Amniotic epithelial cell (primary cell): ENCODE data around the gene PET100.

Experiments used
- DNase-seq: peaks from one replicate; pipeline ENCODE4 v3.0.0-alpha.2; 2010; ENCODE audit warnings: low read depth

The PET100 gene

GRCh38 chr19:7612282-7613274, 17.0 kb upstream of the PET100 start:
- DNase-seq, result no peak

- no peak for DNase-seq
These were observed 14.5 kb upstream of the PET100 start for GRCh38 chr19:7614859-7615741.

GRCh38 chr19:7617172-7617571, 12.4 kb upstream of the PET100 start:
- DNase-seq, result no peak

- no peak for DNase-seq
These were observed 11.9 kb upstream of the PET100 start for GRCh38 chr19:7617735-7618134.

GRCh38 chr19:7618348-7618747, 11.2 kb upstream of the PET100 start:
- no peak for DNase-seq

GRCh38 chr19:7618771-7619510, 10.7 kb upstream of the PET100 start:
- no peak for DNase-seq

GRCh38 chr19:7619671-7620441, 9.7 kb upstream of the PET100 start:
- DNase-seq, result no peak

GRCh38 chr19:7620442-7621412, 8.9 kb upstream of the PET100 start:
- DNase-seq, result no peak

GRCh38 chr19:7622933-7623685, 6.5 kb upstream of the PET100 start:
- no peak for DNase-seq

- DNase-seq, result no peak
These were observed 5.6 kb upstream of the PET100 start for GRCh38 chr19:7623725-7624603.

- DNase-seq, result no peak
These were observed 4.8 kb upstream of the PET100 start for GRCh38 chr19:7624810-7625209.

- no peak for DNase-seq
These were observed 3.7 kb upstream of the PET100 start for GRCh38 chr19:7625763-7626372.

- no peak for DNase-seq
These were observed 2.4 kb upstream of the PET100 start for GRCh38 chr19:7627166-7627565.

- DNase-seq, result no peak
These were observed 843 bp upstream of the PET100 start for GRCh38 chr19:7628589-7629311.

GRCh38 chr19:7631577-7631976, 2.0 kb downstream of the PET100 start:
- no peak for DNase-seq

GRCh38 chr19:7632340-7633203, 3.0 kb downstream of the PET100 start:
- no peak for DNase-seq
